Measurements from ENCODE around the gene ACOXL.

ACOXL gene

DNA sequence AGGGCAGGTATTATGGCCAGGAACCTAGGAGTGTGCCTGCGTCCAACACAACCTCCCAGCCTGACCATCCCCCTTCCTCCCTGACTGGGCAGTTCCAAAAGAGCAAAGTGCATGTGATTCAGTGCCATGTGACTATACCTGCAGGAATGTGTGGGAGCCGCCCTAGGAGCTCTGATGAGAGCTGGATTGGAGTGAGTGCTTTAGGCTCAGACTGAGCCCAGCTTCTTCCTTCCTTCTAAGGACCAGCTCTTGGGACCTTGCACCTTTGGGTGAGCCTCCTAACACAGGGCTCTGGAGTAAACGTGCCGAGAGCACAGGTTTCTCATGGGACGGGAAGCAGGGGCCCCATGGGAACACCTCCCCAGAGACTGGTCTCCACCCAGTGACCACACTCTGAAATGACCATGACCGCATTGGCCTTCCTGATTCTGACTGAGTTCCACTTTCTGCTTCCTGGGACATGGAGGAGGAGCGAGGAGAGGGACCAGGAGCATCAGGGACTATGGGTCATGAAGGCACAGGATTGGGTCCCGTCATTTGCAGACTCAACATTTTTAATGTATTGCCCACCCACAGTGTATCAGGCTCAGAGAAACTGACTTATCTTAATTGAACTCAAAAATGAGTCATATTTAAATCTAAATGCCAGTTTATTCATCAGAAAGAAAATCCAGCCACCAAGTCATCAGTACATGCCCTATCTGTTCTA, 300.5 kb downstream of the ACOXL start:
- Histone ChIP-seq H3K9me3 (ENCODE audit: control insufficient read depth, insufficient read depth, low read length) (no peaks in the 10 kb centered on the region), H3K27ac (ENCODE audit: low read depth, low read length) (no peak overlapping the region), H3K9me2 (replicated peaks; ENCODE audit: control insufficient read depth, low read length) (no peaks in the 10 kb centered on the region), H3F3A (ENCODE audit: control insufficient read depth, insufficient read depth) (no peaks in the 10 kb centered on the region), H3K27me3 (ENCODE audit: control insufficient read depth, low read length) (no peaks in the 10 kb centered on the region), H3K4me3 (ENCODE audit: low read length) (no peak overlapping the region), H4K20me1 (ENCODE audit: control insufficient read depth, insufficient read depth, low read depth, low read length) (no peaks in the 10 kb centered on the region), H3K4me1 (ENCODE audit: control insufficient read depth, low read length) (peaks cover 47% of the 10 kb centered on the region), H3K79me2 (ENCODE audit: control insufficient read depth, low read length) (no peaks in the 10 kb centered on the region), H3K4me2 (ENCODE audit: low read length) (no peak overlapping the region), H3K36me3 (ENCODE audit: control insufficient read depth, low read length) (no peaks in the 10 kb centered on the region)
- TF ChIP-seq, protein P1, sequence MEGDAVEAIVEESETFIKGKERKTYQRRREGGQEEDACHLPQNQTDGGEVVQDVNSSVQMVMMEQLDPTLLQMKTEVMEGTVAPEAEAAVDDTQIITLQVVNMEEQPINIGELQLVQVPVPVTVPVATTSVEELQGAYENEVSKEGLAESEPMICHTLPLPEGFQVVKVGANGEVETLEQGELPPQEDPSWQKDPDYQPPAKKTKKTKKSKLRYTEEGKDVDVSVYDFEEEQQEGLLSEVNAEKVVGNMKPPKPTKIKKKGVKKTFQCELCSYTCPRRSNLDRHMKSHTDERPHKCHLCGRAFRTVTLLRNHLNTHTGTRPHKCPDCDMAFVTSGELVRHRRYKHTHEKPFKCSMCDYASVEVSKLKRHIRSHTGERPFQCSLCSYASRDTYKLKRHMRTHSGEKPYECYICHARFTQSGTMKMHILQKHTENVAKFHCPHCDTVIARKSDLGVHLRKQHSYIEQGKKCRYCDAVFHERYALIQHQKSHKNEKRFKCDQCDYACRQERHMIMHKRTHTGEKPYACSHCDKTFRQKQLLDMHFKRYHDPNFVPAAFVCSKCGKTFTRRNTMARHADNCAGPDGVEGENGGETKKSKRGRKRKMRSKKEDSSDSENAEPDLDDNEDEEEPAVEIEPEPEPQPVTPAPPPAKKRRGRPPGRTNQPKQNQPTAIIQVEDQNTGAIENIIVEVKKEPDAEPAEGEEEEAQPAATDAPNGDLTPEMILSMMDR (IDR thresholded peaks at IDR 0.05; ENCODE audit: low read depth, low read length, poor library complexity, severe bottlenecking), result no peak
- no peak for TF ChIP-seq EZH2phosphoT487 (IDR thresholded peaks at IDR 0.05; ENCODE audit: borderline replicate concordance, low read length)

DNA sequence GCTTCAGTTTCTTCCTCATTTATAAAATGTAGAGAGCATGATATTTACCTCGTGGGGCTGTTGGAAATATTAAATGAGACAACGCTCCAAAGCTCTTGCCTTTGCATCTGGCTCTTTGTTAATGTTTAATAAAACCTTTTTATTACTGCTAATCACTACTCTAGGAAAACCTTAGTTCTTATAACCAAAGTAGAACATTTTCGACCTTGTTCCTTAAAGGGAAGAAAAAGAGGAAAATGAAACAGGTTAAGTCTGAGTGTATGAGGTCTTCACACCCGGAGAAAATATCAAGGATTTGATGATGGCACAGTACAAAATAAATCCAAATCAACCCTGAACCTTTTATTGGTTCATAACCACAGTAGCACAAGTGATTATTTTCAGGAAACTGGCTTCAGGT, 301.8 kb downstream of the ACOXL start:
- H3K9me3 ChIP-seq (ENCODE audit: control insufficient read depth, insufficient read depth, low read length), result no peaks in the 10 kb centered on the region
- no peak overlapping the region for H3K4me3 ChIP-seq (ENCODE audit: low read length)
- H3K9me2 ChIP-seq (replicated peaks; ENCODE audit: control insufficient read depth, low read length), result no peaks in the 10 kb centered on the region
- H3F3A ChIP-seq (ENCODE audit: control insufficient read depth, insufficient read depth), result no peaks in the 10 kb centered on the region
- H3K79me2 ChIP-seq (ENCODE audit: control insufficient read depth, low read length), result no peaks in the 10 kb centered on the region
- no peaks in the 10 kb centered on the region for H3K27me3 ChIP-seq (ENCODE audit: control insufficient read depth, low read length)
- no peaks in the 10 kb centered on the region for H4K20me1 ChIP-seq (ENCODE audit: control insufficient read depth, insufficient read depth, low read depth, low read length)
- no peak overlapping the region for H3K27ac ChIP-seq (ENCODE audit: low read depth, low read length)
- peaks cover 47% of the 10 kb centered on the region for H3K4me1 ChIP-seq (ENCODE audit: control insufficient read depth, low read length)
- H3K36me3 ChIP-seq (ENCODE audit: control insufficient read depth, low read length), result no peaks in the 10 kb centered on the region
- no peak overlapping the region for H3K4me2 ChIP-seq (ENCODE audit: low read length)
- TF ChIP-seq EZH2phosphoT487 (IDR thresholded peaks at IDR 0.05; ENCODE audit: borderline replicate concordance, low read length), result no peak
- TF ChIP-seq, protein P1 (IDR thresholded peaks at IDR 0.05; ENCODE audit: low read depth, low read length, poor library complexity, severe bottlenecking), result no peak

DNA sequence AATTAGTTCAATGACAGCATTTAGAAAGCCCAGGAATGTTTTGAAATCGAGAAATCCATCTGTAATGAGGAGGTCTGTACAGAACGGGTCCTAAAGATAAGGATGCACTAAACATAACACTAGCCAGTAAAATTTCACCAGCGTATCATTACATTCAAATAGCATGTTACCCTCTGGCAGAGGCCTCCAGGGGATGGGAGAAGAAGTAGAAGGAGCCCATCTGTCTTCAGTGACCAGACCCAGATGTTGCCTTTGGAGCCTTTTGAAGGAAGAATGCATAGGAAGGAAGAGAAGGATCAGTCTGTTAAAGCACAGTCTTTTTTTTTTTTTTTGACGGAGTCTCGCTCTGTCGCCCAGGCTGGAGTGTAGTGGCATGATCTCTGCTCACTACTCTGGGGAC, 302.2 kb downstream of the ACOXL start:
- Histone ChIP-seq H4K20me1 (ENCODE audit: control insufficient read depth, insufficient read depth, low read depth, low read length) (no peaks in the 10 kb centered on the region), H3K27ac (ENCODE audit: low read depth, low read length) (no peak overlapping the region), H3K79me2 (ENCODE audit: control insufficient read depth, low read length) (no peaks in the 10 kb centered on the region), H3K4me1 (ENCODE audit: control insufficient read depth, low read length) (peaks cover 52% of the 10 kb centered on the region), H3F3A (ENCODE audit: control insufficient read depth, insufficient read depth) (no peaks in the 10 kb centered on the region), H3K9me2 (replicated peaks; ENCODE audit: control insufficient read depth, low read length) (no peaks in the 10 kb centered on the region), H3K27me3 (ENCODE audit: control insufficient read depth, low read length) (no peaks in the 10 kb centered on the region), H3K4me2 (ENCODE audit: low read length) (peak overlapping the region; percentile 59; the same call in 1 of the 2 replicates), H3K36me3 (ENCODE audit: control insufficient read depth, low read length) (no peaks in the 10 kb centered on the region), H3K4me3 (ENCODE audit: low read length) (no peak overlapping the region), H3K9me3 (ENCODE audit: control insufficient read depth, insufficient read depth, low read length) (no peaks in the 10 kb centered on the region)
- TF ChIP-seq, protein P1 (IDR thresholded peaks at IDR 0.05; ENCODE audit: low read depth, low read length, poor library complexity, severe bottlenecking), result no peak
- TF ChIP-seq EZH2phosphoT487 (IDR thresholded peaks at IDR 0.05; ENCODE audit: borderline replicate concordance, low read length), result no peak
